Vagina (tissue), 2 donors: Measurements from ENCODE around the gene SLC30A5. TPM values are rescaled to one million over a fixed set of nuclear protein-coding genes. Genes with fewer than 3 reads are reported as not detected.
"Not testable (repeated sequence)": the region's sequence is repeated elsewhere in the genome, so short reads cannot be mapped to it uniquely, and the experiment has no call there.

Experiments used
- DNase-seq, 2 donors: peaks; one replicate each; pipeline ENCODE4 v3.0.0-alpha.2; 2017; ENCODE audit errors: extremely low spot score in 2 of 2
- H3K27ac ChIP-seq: fragments of 200-600 bp; sonication (generic); one replicate; pipeline ENCODE4 v1.5.1; 2019
- H3K27me3 ChIP-seq: fragments of 200-600 bp; sonication (generic); one replicate; pipeline ENCODE4 v1.5.1; 2019
- H3K36me3 ChIP-seq, 2 donors: fragments of 200-600 bp; sonication (generic); one replicate each; pipeline ENCODE4 v1.5.1; 2017 to 2019
- H3K4me1 ChIP-seq: fragments of 200-600 bp; sonication (generic); one replicate; pipeline ENCODE4 v1.5.1; 2019
- H3K4me3 ChIP-seq, 2 donors: fragments of 200-600 bp; sonication (generic); 1 replicate in 1 of 2; 2 replicates in 1 of 2; pipeline ENCODE4 v1.5.1; 2016 to 2019
- H3K9me3 ChIP-seq: fragments of 200-600 bp; sonication (generic); one replicate; pipeline ENCODE4 v1.5.1; 2019
- CTCF ChIP-seq, 3 experiments: fragments of 450-650 bp in 2 of 3; fragments of 200-600 bp in 1 of 3; sonication (generic) in 1 of 3; IDR thresholded peaks; one replicate each; pipeline ENCODE4 v1.5.1; 2017 to 2019; ENCODE audit warnings: antibody characterized with exemption in 3 of 3, mild to moderate bottlenecking in 2 of 3, moderate library complexity in 2 of 3
- POLR2A ChIP-seq, 2 donors: fragments of 450-650 bp; IDR thresholded peaks; one replicate each; pipeline ENCODE4 v1.6.1; 2017; ENCODE audit warnings: antibody characterized with exemption in 2 of 2, mild to moderate bottlenecking in 2 of 2, moderate library complexity in 2 of 2
- POLR2AphosphoS5 ChIP-seq, 2 donors: sonication (generic); formaldehyde crosslinking; IDR thresholded peaks; one replicate each; pipeline ENCODE4 v1.9.0; 2017; ENCODE audit warnings: antibody characterized with exemption in 2 of 2, mild to moderate bottlenecking in 2 of 2, low read depth in 1 of 2; ENCODE audit not compliant: insufficient read depth in 1 of 2
- intact Hi-C: fragments of 100-400 bp; cut with DNase I; formaldehyde crosslinking; loops from one replicate; pipeline ENCODE4 v1.15.1; 2023
- total RNA-seq: library from RNA; depleted of rRNA; stranded (reverse); fragments of >200 nt; gene quantifications from one replicate; pipeline ENCODE4 v1.2.3, GENCODE V29; 2016

Gene SLC30A5
- total RNA-seq, 1 donor from 2014 or later: 62.6 TPM

- Histone ChIP-seq H3K27me3 (no peaks in the 10 kb centered on the region), H3K27ac (no peak overlapping the region), H3K9me3 (no peaks in the 10 kb centered on the region), H3K36me3 (no peaks in the 10 kb centered on the region), H3K4me3 (no peak overlapping the region), H3K4me1 (no peaks in the 10 kb centered on the region)
- no peak for DNase-seq
- TF ChIP-seq CTCF (IDR thresholded peaks at IDR 0.05) (no peak), POLR2AphosphoS5 (IDR thresholded peaks at IDR 0.05; ENCODE audit: insufficient read depth in 1 of 2, low read depth in 1 of 2) (no peak), POLR2A (IDR thresholded peaks at IDR 0.05) (no peak)
- intact Hi-C loops: no loop called here
Observed at GRCh38 chr5:69086206-69086605, 7.6 kb upstream of the SLC30A5 start.

GRCh38 chr5:69088006-69088405, 5.8 kb upstream of the SLC30A5 start:
- H3K27me3 ChIP-seq, H3K27ac ChIP-seq, intact Hi-C loops, H3K9me3 ChIP-seq, H3K4me1 ChIP-seq, DNase-seq, H3K36me3 ChIP-seq, H3K4me3 ChIP-seq: not testable (repeated sequence)

- TF ChIP-seq POLR2A (IDR thresholded peaks at IDR 0.05) (no peak), CTCF (IDR thresholded peaks at IDR 0.05) (no peak), POLR2AphosphoS5 (IDR thresholded peaks at IDR 0.05; ENCODE audit: insufficient read depth in 1 of 2, low read depth in 1 of 2) (no peak)
- H3K36me3 ChIP-seq: no peaks in the 10 kb centered on the region
- intact Hi-C loops: no loop called here
- peaks cover 8% of the 10 kb centered on the region for H3K4me1 ChIP-seq
- DNase-seq: no peak
- no peaks in the 10 kb centered on the region for H3K9me3 ChIP-seq
- no peak overlapping the region for H3K4me3 ChIP-seq
- no peak overlapping the region for H3K27ac ChIP-seq
- H3K27me3 ChIP-seq: no peaks in the 10 kb centered on the region
Observed at GRCh38 chr5:69090158-69090557, 3.7 kb upstream of the SLC30A5 start.

- intact Hi-C loops: no loop called here
Observed at GRCh38 chr5:69091771-69092170, 2.0 kb upstream of the SLC30A5 start.

GRCh38 chr5:69092969-69093368, 845 bp upstream of the SLC30A5 start:
- DNase-seq: no peak
- Histone ChIP-seq H3K36me3 (no peaks in the 10 kb centered on the region), H3K27me3 (no peaks in the 10 kb centered on the region), H3K4me1 (peaks cover 24% of the 10 kb centered on the region), H3K9me3 (no peaks in the 10 kb centered on the region), H3K4me3 (no peak overlapping the region), H3K27ac (no peak overlapping the region)
- intact Hi-C loops: no loop called here
- TF ChIP-seq POLR2A (IDR thresholded peaks at IDR 0.05): no peak
- TF ChIP-seq POLR2AphosphoS5 (IDR thresholded peaks at IDR 0.05; ENCODE audit: insufficient read depth in 1 of 2, low read depth in 1 of 2): no peak
- no peak for TF ChIP-seq CTCF (IDR thresholded peaks at IDR 0.05)

More at GRCh38 chr5:69091771-69092170, 2.0 kb upstream of the SLC30A5 start:
- Histone ChIP-seq H3K9me3 (no peaks in the 10 kb centered on the region), H3K4me3 (no peak overlapping the region), H3K27ac (no peak overlapping the region), H3K27me3 (no peaks in the 10 kb centered on the region), H3K36me3 (no peaks in the 10 kb centered on the region), H3K4me1 (peaks cover 24% of the 10 kb centered on the region)
- TF ChIP-seq POLR2A (IDR thresholded peaks at IDR 0.05): no peak
- TF ChIP-seq CTCF (IDR thresholded peaks at IDR 0.05): no peak
- TF ChIP-seq POLR2AphosphoS5 (IDR thresholded peaks at IDR 0.05; ENCODE audit: insufficient read depth in 1 of 2, low read depth in 1 of 2): no peak
- no peak for DNase-seq

GRCh38 chr5:69099302-69099701, 5.5 kb downstream of the SLC30A5 start:
- intact Hi-C loops: no loop called here
- Histone ChIP-seq H3K9me3 (no peaks in the 10 kb centered on the region), H3K27me3 (no peaks in the 10 kb centered on the region), H3K36me3 (no peaks in the 10 kb centered on the region), H3K27ac (no peak overlapping the region), H3K4me3 (no peak overlapping the region), H3K4me1 (peaks cover 29% of the 10 kb centered on the region)
- TF ChIP-seq POLR2AphosphoS5 (IDR thresholded peaks at IDR 0.05; ENCODE audit: insufficient read depth in 1 of 2, low read depth in 1 of 2): no peak
- TF ChIP-seq CTCF (IDR thresholded peaks at IDR 0.05): no peak
- no peak for TF ChIP-seq POLR2A (IDR thresholded peaks at IDR 0.05)
- no peak for DNase-seq
